Right lobe of liver (tissue), 6 donors: ENCODE data around the gene PJA2. TPM values are rescaled to one million over a fixed set of nuclear protein-coding genes. Genes with fewer than 3 reads are reported as not detected.

Source experiments
- ATAC-seq, 4 donors: fragments of 200-7000 bp; cut with Tn5 transposase; one replicate each; pipeline ENCODE4 v1.9.1; 2020; ENCODE audit warnings: mild to moderate bottlenecking in 4 of 4, moderate library complexity in 4 of 4
- DNase-seq, 3 donors: peaks; one replicate each; pipeline ENCODE4 v3.0.0-alpha.2; 2020
- H3K27ac ChIP-seq, 3 donors: fragments of 200-600 bp; one replicate each; pipeline ENCODE4 v1.8.0; 2022
- H3K27me3 ChIP-seq, 2 donors: fragments of 200-600 bp; one replicate each; pipeline ENCODE4 v1.8.0; 2022
- H3K36me3 ChIP-seq, 4 donors: fragments of 200-600 bp; sonication (generic) in 1 of 4; one replicate each; pipeline versions ENCODE4 v1.5.1 to v1.8.0; 2017 to 2022; ENCODE audit warnings: control low read depth in 1 of 4
- H3K4me1 ChIP-seq, 4 donors: fragments of 200-600 bp; sonication (generic) in 1 of 4; one replicate each; pipeline versions ENCODE4 v1.5.1 to v1.8.0; 2017 to 2022; ENCODE audit warnings: control low read depth in 1 of 4
- H3K4me3 ChIP-seq, 3 donors: fragments of 200-600 bp; one replicate each; pipeline ENCODE4 v1.8.0; 2022
- H3K9me3 ChIP-seq, 4 donors: fragments of 200-600 bp; sonication (generic) in 1 of 4; one replicate each; pipeline versions ENCODE4 v1.5.1 to v1.8.0; 2017 to 2022; ENCODE audit warnings: control low read depth in 1 of 4
- CTCF ChIP-seq, 4 donors: fragments of 200-600 bp in 3 of 4; fragments of 450-650 bp in 1 of 4; IDR thresholded peaks; one replicate each; pipeline versions ENCODE4 v1.5.1 to v1.8.0; 2016 to 2022; ENCODE audit warnings: antibody characterized with exemption in 4 of 4, mild to moderate bottlenecking in 2 of 4
- POLR2A ChIP-seq: fragments of 450-650 bp; IDR thresholded peaks from one replicate; pipeline ENCODE4 v1.6.1; 2017; ENCODE audit warnings: antibody characterized with exemption, mild to moderate bottlenecking
- WGBS: methylation state at CpG from one replicate; pipeline ENCODE4 v1.1.6; 2018; ENCODE audit warnings: low coverage, low lambda C conversion rate; ENCODE audit not compliant: insufficient coverage; ENCODE audit errors: missing lambda C conversion rate; 5-methylcytosine and 5-hydroxymethylcytosine counted together
- intact Hi-C, 2 donors: fragments of 100-400 bp; cut with DNase I; formaldehyde crosslinking; loops; one replicate each; pipeline versions ENCODE4 v1.11.2 to v1.14.1; 2022
- total RNA-seq, 6 experiments: library from RNA; depleted of rRNA in 2 of 6; stranded (reverse); fragments of >200 nt in 2 of 6; fragmentation: NEBNext Ultra II Directional in 3 of 6; extraction: Animal tissue kit (Norgen Biotek cat#: 25700) in 3 of 6; gene quantifications; one replicate each; pipeline versions ENCODE4 v1.1.0 to v1.2.4, GENCODE V29; 2016 to 2023
- donor health status: DM: no; HTN: yes; CAD: no.
- donor health status: DM: no; HTN: no; CAD: no.
- donor health status: DM: no; HTN: no; CAD: no.
- donor health status: DM: no; HTN: yes; CAD: no.
- donor health status: DM: no; HTN: yes; CAD: no.

Gene PJA2
- total RNA-seq, 6 experiments from 2014 or later, result 34.2 to 47.3 (median 40.8) TPM

- Histone ChIP-seq H3K4me1 (peaks cover 0 to 42% (median 0%) of the 10 kb centered on the region in 4 donors), H3K27me3 (no peaks in the 10 kb centered on the region), H3K36me3 (no peaks in the 10 kb centered on the region), H3K4me3 (no peak overlapping the region), H3K27ac (no peak overlapping the region), H3K9me3 (no peaks in the 10 kb centered on the region)
- ATAC-seq, result no peak
- intact Hi-C loops, result no loop called here
- 15% methylated on average over 1 of the region's 1 CpG for WGBS
- TF ChIP-seq CTCF (IDR thresholded peaks at IDR 0.05), result no peak
- no peak for TF ChIP-seq POLR2A
- no peak for DNase-seq
These were observed 3.1 kb downstream of the PJA2 start for GRCh38 chr5:109406719-109407118.

- TF ChIP-seq CTCF (IDR thresholded peaks at IDR 0.05) (no peak), POLR2A (no peak)
- no peak overlapping the region for H3K27ac ChIP-seq
- DNase-seq (no peak), ATAC-seq (no peak)
- H3K4me3 ChIP-seq, result no peak overlapping the region
- no peaks in the 10 kb centered on the region for H3K36me3 ChIP-seq
- no peaks in the 10 kb centered on the region for H3K9me3 ChIP-seq
- 75% methylated on average over 6 of the region's 6 CpGs for WGBS
- no peaks in the 10 kb centered on the region for H3K27me3 ChIP-seq
- H3K4me1 ChIP-seq, result peaks cover 0 to 37% (median 0%) of the 10 kb centered on the region in 4 donors
- intact Hi-C loops, result no loop called here
These were observed 5.3 kb downstream of the PJA2 start for GRCh38 chr5:109404428-109404960.

GRCh38 chr5:109403469-109403868, 6.3 kb downstream of the PJA2 start:
- H3K27ac ChIP-seq, result no peak overlapping the region
- H3K36me3 ChIP-seq, result no peaks in the 10 kb centered on the region
- no peaks in the 10 kb centered on the region for H3K9me3 ChIP-seq
- no peak for ATAC-seq
- WGBS, result 96% methylated on average over 5 of the region's 5 CpGs
- intact Hi-C loops, result no loop called here
- H3K27me3 ChIP-seq, result no peaks in the 10 kb centered on the region
- no peak overlapping the region for H3K4me3 ChIP-seq
- peaks cover 0 to 38% (median 0%) of the 10 kb centered on the region in 4 donors for H3K4me1 ChIP-seq
- TF ChIP-seq POLR2A (no peak), CTCF (IDR thresholded peaks at IDR 0.05) (no peak)
- no peak for DNase-seq

- WGBS, result 24% methylated on average over 4 of the region's 6 CpGs
- Histone ChIP-seq H3K9me3 (no peaks in the 10 kb centered on the region), H3K4me3 (no peak overlapping the region), H3K36me3 (no peaks in the 10 kb centered on the region), H3K27ac (no peak overlapping the region), H3K4me1 (peaks cover 0 to 19% (median 0%) of the 10 kb centered on the region in 4 donors), H3K27me3 (no peaks in the 10 kb centered on the region)
- ATAC-seq, result peak; percentile 83 to 96 (median 92)
- intact Hi-C loops, result no loop called here
- no peak for DNase-seq
- TF ChIP-seq CTCF (IDR thresholded peaks at IDR 0.05), result no peak
- TF ChIP-seq POLR2A, result no peak
These were observed 10.5 kb downstream of the PJA2 start for GRCh38 chr5:109399092-109399759.
